T follicular helper cell (primary cell): Measurements from ENCODE around the gene KDELR3.

Experiments
- DNase-seq: peaks from one replicate; pipeline ENCODE4 v3.0.0-alpha.2; 2020; ENCODE audit warnings: low read depth

The KDELR3 gene

DNA sequence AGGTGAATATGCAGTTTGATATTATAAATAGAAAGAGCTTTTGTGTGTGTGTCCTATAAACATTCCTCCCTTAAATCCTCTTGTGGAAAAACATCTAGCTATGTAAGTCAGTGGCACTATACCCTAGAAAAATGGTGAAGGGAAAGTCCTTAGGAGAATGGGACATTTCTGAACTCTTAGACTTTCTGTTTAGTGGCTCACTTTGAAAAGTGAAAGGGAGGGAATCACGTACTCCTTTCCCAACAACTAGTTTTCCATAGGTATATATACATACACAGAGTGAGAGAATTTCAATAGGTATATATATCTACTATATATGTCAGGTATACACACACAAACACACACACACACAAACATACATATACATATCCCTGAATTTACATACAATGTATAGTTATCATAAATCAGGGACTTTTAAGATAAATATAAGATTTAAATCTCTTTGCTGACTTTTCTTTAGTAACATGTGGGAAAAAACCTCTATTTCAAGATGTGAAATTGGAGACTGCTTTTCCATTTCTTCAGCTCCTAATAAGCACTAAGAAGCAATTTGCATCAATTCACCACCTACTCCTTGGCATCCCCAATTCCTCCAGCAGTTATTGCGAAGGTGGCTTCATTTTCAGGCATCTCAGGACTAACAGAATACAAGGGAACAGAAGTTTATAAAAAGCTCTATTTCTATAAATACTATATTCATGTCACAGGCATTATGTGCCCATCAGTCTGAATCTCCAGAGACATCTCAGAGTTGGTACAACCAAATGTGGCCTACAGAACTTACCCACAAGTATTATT lies 51.8 kb downstream of the KDELR3 start:
- DNase-seq, result no peak

- no peak for DNase-seq
Measured at GRCh38 chr22:38523029-38523428, 55.1 kb downstream of the KDELR3 start.

DNA sequence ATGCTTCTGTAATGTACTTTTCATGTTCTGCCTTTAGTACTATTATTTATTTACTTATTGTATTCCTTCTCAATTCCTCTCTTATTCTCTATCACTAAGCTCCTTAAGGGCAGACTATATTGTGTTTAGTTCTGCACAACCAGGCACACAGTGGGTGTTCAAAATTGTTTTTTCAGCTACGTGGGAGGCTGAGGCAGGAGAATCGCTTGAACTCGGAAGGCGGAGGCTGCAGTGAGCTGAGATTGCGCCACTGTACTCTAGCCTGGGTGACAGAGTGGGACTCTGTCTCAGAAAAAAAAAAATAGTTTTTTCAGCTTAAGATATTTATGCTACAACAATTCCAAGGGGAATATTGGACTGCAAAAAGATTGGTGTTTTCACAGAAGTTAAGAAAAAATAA lies 55.6 kb downstream of the KDELR3 start:
- DNase-seq, result no peak

DNA sequence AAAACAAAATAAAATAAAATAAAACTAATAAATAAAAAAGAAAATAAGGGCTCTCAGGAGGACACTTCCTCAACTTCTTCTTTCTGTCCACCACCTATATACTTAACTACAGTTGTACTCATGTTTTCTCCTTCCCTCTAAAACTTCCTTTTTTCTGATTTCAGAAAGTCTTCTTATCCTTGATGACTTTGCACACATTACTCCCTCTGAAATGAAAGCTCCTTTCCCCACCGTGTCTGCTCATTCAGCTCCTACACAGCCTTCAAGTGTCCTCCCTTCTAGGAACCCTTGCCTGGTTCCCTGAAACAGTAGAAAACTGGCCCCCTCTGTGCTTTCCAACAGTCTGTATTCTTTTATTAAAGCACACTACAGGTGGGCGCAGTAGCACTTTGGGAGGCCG lies 56.5 kb downstream of the KDELR3 start:
- DNase-seq, result no peak

- DNase-seq, result no peak
Measured at GRCh38 chr22:38531251-38531938, 63.5 kb downstream of the KDELR3 start.
